Muscle layer of colon (tissue), 2 donors: ENCODE measurements around the gene TMEM203.

ENCODE experiments used
- H3K27ac ChIP-seq: one replicate; pipeline ENCODE4 v1.7.0; 2013; ENCODE audit warnings: low read depth, mild to moderate bottlenecking, low read length, moderate library complexity
- H3K27me3 ChIP-seq, 2 donors: one replicate each; pipeline ENCODE4 v1.7.0; 2013; ENCODE audit warnings: low read length in 2 of 2, mild to moderate bottlenecking in 2 of 2; ENCODE audit not compliant: insufficient read depth in 2 of 2, control insufficient read depth in 1 of 2
- H3K36me3 ChIP-seq: one replicate; pipeline ENCODE4 v1.7.0; 2013; ENCODE audit warnings: mild to moderate bottlenecking, low read length; ENCODE audit not compliant: insufficient read depth
- H3K4me1 ChIP-seq: one replicate; pipeline ENCODE4 v1.7.0; 2013; ENCODE audit warnings: mild to moderate bottlenecking, low read length; ENCODE audit not compliant: insufficient read depth
- H3K4me3 ChIP-seq, 2 donors: one replicate each; pipeline ENCODE4 v1.7.0; 2013; ENCODE audit warnings: low read length in 2 of 2, low read depth in 1 of 2, mild to moderate bottlenecking in 1 of 2, moderate library complexity in 1 of 2
- H3K9ac ChIP-seq: one replicate; pipeline ENCODE4 v1.7.0; 2013; ENCODE audit warnings: low read length
- H3K9me3 ChIP-seq: one replicate; pipeline ENCODE4 v1.7.0; 2013; ENCODE audit warnings: mild to moderate bottlenecking, low read length
- donor health status: abdominal sarcoma.
- donor health status: Adenocarcinoma of cecum.

The TMEM203 gene

GRCh38 chr9:137186385-137186784, 19.1 kb downstream of the TMEM203 start:
- H3K4me1 ChIP-seq, result peaks cover 32% of the 10 kb centered on the region
- peak overlapping the region in 1 of 2 donors; percentile 98 for H3K4me3 ChIP-seq
- peaks cover 62% of the 10 kb centered on the region for H3K36me3 ChIP-seq
- no peak overlapping the region for H3K9ac ChIP-seq
- H3K9me3 ChIP-seq, result no peaks in the 10 kb centered on the region
- no peak overlapping the region for H3K27ac ChIP-seq
- H3K27me3 ChIP-seq, result no peaks in the 10 kb centered on the region

DNA sequence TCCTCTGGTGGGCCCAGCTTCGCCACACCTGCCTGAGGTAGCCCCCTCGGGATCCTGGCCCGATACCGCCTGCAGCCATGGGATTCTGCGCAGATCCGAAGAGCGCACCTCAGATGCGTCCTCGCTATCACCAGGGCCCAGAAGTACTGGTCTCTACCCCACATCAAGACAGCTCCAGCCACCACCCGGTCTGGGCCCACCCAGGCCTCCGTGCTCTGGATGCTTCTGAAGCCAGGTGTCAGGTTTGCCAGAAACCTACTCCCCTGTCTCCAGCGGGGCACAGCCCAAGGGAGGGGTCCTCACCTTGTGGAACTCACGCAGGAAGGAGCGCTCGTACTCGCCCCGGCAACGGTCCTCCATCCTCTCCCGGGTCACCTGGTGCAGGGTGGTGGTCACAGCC, 19.5 kb downstream of the TMEM203 start:
- no peaks in the 10 kb centered on the region for H3K27me3 ChIP-seq
- no peak overlapping the region for H3K4me3 ChIP-seq
- no peaks in the 10 kb centered on the region for H3K9me3 ChIP-seq
- no peak overlapping the region for H3K9ac ChIP-seq
- peaks cover 62% of the 10 kb centered on the region for H3K36me3 ChIP-seq
- H3K27ac ChIP-seq, result no peak overlapping the region
- peaks cover 32% of the 10 kb centered on the region for H3K4me1 ChIP-seq

GRCh38 chr9:137184881-137185660, 20.4 kb downstream of the TMEM203 start:
- Histone ChIP-seq H3K27me3 (no peaks in the 10 kb centered on the region), H3K9me3 (no peaks in the 10 kb centered on the region), H3K4me1 (peaks cover 28% of the 10 kb centered on the region), H3K4me3 (no peak overlapping the region), H3K9ac (no peak overlapping the region), H3K27ac (no peak overlapping the region), H3K36me3 (peaks cover 60% of the 10 kb centered on the region)

DNA sequence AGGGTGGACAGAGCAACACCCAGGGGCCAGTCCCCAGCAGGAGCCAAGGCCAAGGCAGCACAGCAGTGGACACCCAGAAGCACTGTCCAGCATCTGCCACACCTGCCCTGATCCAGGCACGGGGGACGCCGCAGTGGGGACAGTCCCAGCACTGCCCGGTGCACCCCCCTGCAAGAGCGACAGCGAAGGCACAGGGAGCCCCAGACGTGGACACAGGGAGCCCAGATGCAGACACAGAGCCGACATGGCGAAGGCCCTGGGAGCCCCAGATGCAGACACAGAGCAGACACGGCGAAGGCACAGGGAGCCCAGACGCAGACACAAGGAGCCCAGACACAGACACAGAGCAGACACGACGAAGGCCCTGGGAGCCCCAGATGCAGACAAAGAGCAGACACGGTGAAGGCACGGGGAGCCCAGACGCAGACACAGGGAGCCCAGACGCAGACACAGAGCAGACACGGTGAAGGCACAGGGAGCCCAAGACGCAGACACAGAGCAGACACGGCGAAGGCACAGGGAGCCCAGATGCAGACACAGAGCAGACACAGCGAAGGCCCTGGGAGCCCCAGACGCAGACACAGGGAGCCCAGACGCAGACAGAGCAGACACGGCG, 21.4 kb downstream of the TMEM203 start:
- no peaks in the 10 kb centered on the region for H3K27me3 ChIP-seq
- H3K27ac ChIP-seq, result no peak overlapping the region
- H3K9ac ChIP-seq, result no peak overlapping the region
- H3K4me1 ChIP-seq, result peaks cover 19% of the 10 kb centered on the region
- H3K4me3 ChIP-seq, result no peak overlapping the region
- H3K9me3 ChIP-seq, result no peaks in the 10 kb centered on the region
- peaks cover 66% of the 10 kb centered on the region for H3K36me3 ChIP-seq

- Histone ChIP-seq H3K36me3 (peaks cover 69% of the 10 kb centered on the region), H3K4me1 (peaks cover 19% of the 10 kb centered on the region), H3K4me3 (no peak overlapping the region), H3K27ac (no peak overlapping the region), H3K27me3 (no peaks in the 10 kb centered on the region), H3K9me3 (no peaks in the 10 kb centered on the region), H3K9ac (no peak overlapping the region)
Measured at GRCh38 chr9:137182836-137183235, 22.6 kb downstream of the TMEM203 start.

GRCh38 chr9:137181680-137182079, 23.8 kb downstream of the TMEM203 start:
- H3K9me3 ChIP-seq, result no peaks in the 10 kb centered on the region
- no peak overlapping the region for H3K9ac ChIP-seq
- no peak overlapping the region for H3K27ac ChIP-seq
- H3K27me3 ChIP-seq, result no peaks in the 10 kb centered on the region
- peaks cover 65% of the 10 kb centered on the region for H3K36me3 ChIP-seq
- peaks cover 7% of the 10 kb centered on the region for H3K4me1 ChIP-seq
- no peak overlapping the region for H3K4me3 ChIP-seq

GRCh38 chr9:137180491-137180890, 25.0 kb downstream of the TMEM203 start:
- Histone ChIP-seq H3K4me1 (no peaks in the 10 kb centered on the region), H3K27me3 (no peaks in the 10 kb centered on the region), H3K36me3 (peaks cover 54% of the 10 kb centered on the region), H3K4me3 (no peak overlapping the region), H3K9me3 (no peaks in the 10 kb centered on the region), H3K9ac (no peak overlapping the region), H3K27ac (no peak overlapping the region)

DNA sequence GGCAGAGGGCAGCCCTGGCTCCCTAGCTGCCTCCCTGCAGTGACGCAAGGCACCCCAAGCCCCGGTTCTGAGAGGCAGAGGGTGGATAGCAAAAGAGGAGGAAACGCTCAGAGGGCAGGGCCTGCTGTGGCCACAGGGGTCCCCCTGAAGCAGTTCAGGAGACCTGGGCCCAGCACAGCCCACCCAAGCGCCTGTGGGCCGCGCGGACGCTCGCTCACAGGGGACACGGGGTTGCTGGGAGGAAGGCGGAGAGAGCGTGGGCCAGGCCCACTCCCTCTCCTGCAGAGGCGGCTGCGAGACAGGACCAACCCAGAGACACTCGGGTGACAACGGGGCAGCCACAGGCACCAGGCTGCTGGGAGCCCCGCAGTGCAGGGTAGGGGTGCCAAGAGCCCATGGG, 25.7 kb downstream of the TMEM203 start:
- Histone ChIP-seq H3K9ac (no peak overlapping the region), H3K27ac (no peak overlapping the region), H3K4me3 (no peak overlapping the region), H3K27me3 (no peaks in the 10 kb centered on the region), H3K36me3 (peaks cover 48% of the 10 kb centered on the region), H3K9me3 (no peaks in the 10 kb centered on the region), H3K4me1 (no peaks in the 10 kb centered on the region)

DNA sequence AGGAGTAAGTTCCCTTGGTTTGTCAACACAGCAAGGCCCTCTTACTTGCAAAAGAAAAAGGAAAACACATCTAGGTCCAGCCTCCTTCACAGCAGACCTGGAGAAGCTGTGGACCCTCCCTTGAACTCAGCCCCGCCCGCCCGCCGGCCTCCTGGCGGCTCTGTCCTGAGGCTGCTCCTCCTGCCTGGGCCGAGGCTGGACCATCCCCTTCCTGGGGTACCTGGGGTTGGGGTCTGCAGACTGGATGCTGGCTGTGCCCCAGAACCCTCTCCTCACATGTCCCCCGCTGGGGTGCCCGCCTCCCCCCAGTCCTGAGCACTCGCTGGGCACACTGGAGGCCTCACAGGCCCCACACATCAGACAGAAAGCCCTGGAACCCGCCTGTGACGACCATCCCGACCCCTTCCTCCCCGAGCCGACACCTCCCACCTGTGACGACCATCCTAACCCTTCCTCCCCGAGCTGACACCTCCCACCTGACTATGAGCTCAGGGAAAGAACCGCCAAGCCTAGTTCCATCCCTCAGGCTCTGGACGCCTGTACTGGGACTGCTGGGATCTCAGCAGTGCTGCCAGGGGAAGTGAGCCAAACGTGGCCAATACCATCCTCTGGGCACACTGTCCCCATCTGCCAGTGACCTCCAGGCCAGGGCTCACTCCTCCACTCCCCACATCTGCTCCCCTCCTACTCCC, 26.4 kb downstream of the TMEM203 start:
- Histone ChIP-seq H3K36me3 (peaks cover 43% of the 10 kb centered on the region), H3K9me3 (no peaks in the 10 kb centered on the region), H3K4me1 (no peaks in the 10 kb centered on the region), H3K9ac (no peak overlapping the region), H3K4me3 (no peak overlapping the region), H3K27me3 (peaks cover 0 to 4% of the 10 kb centered on the region in 2 donors), H3K27ac (no peak overlapping the region)

DNA sequence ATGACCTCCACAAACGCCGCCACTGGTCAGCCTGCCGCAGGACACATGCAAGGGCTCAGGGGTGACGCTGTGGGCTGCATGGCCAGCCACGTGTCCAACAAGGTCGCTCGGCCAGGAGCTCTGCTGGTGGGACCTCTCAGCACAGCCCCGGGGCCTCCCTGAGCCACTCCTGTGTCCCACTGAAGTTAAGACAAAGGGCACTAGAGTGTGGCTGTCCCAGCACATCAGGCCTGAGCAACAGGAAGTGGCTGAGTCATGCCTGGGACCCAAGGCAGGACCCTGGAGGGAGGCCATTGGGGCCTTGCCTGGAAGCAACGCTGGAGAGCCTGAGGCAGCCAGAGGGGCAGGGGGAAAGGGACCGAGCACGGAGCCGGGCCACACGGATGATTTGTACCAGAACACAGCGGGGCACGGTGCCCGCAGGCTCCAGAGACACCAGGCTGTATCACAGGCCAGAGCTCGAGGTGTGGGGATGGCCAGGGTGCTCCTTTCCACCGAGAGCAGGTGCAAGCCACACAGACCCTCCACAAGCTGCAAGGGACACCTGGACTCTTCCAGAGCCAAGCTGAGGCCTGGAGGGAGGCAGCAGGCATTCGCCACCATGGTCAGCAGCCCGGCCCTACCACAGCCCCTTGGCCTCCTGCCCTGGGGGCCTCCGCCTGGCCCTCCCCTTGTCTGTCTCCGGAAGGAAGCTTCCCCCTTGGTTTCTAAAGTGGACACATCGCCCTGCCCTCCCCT, 27.1 kb downstream of the TMEM203 start:
- Histone ChIP-seq H3K4me1 (no peaks in the 10 kb centered on the region), H3K27ac (no peak overlapping the region), H3K4me3 (no peak overlapping the region), H3K36me3 (peaks cover 36% of the 10 kb centered on the region), H3K9me3 (no peaks in the 10 kb centered on the region), H3K27me3 (peaks cover 0 to 6% of the 10 kb centered on the region in 2 donors), H3K9ac (no peak overlapping the region)
